Measurements from ENCODE around the gene RWDD4. TPM values are rescaled to one million over a fixed set of nuclear protein-coding genes. Genes with fewer than 3 reads are reported as not detected.

RWDD4 gene
- total RNA-seq, 2 donors from 2014 or later = 20.3 to 23.7 TPM

DNA sequence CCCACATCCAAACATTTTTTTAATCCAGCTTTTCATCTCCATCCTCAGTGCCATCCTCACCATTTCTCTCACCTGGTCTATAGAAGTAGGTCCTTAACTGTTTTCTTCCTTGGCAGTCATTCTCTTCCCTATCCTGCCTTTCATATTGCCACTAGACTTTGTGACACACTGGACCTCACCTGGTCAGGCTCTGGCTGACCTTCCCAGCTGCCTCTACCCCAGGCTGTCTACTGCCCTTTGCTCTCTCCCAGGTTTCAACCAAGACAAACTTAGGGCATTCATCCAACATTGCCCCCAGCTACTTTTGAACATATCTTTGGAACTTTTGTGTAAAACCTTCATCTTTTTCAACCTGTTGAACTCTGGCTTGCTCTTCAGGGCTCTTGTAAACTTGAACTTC is 39.9 kb upstream of the RWDD4 start:
- Mint-ChIP-seq H3K36me3 (ENCODE audit: low read depth) (peaks cover 83% of the 10 kb centered on the region), H3K4me1 (no peaks in the 10 kb centered on the region), H3K4me3 (no peak overlapping the region), H3K9me3 (no peaks in the 10 kb centered on the region), H3K27ac (no peak overlapping the region), H3K27me3 (ENCODE audit: insufficient read depth) (no peaks in the 10 kb centered on the region)
- peaks cover 15% of the 10 kb centered on the region for H3K9me3 ChIP-seq (ENCODE audit: control insufficient read depth, low read length)
- no peak overlapping the region for H3K9ac ChIP-seq (ENCODE audit: extremely low read depth, low read length, poor library complexity, severe bottlenecking)
- no peaks in the 10 kb centered on the region for H3K4me1 ChIP-seq (ENCODE audit: control insufficient read depth, insufficient read depth, low read length)
- no peak overlapping the region for H3K27ac ChIP-seq (ENCODE audit: low read depth, low read length)
- H3K27me3 ChIP-seq (ENCODE audit: control insufficient read depth, insufficient read depth, low read length, poor library complexity, severe bottlenecking) = no peaks in the 10 kb centered on the region
- peaks cover 96% of the 10 kb centered on the region for H3K36me3 ChIP-seq (ENCODE audit: control insufficient read depth, insufficient read depth, low read length)
- no peak overlapping the region for H3K4me3 ChIP-seq (ENCODE audit: low read length)
- no peak for DNase-seq
- TF ChIP-seq, protein P1, sequence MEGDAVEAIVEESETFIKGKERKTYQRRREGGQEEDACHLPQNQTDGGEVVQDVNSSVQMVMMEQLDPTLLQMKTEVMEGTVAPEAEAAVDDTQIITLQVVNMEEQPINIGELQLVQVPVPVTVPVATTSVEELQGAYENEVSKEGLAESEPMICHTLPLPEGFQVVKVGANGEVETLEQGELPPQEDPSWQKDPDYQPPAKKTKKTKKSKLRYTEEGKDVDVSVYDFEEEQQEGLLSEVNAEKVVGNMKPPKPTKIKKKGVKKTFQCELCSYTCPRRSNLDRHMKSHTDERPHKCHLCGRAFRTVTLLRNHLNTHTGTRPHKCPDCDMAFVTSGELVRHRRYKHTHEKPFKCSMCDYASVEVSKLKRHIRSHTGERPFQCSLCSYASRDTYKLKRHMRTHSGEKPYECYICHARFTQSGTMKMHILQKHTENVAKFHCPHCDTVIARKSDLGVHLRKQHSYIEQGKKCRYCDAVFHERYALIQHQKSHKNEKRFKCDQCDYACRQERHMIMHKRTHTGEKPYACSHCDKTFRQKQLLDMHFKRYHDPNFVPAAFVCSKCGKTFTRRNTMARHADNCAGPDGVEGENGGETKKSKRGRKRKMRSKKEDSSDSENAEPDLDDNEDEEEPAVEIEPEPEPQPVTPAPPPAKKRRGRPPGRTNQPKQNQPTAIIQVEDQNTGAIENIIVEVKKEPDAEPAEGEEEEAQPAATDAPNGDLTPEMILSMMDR (conservative IDR thresholded peaks at IDR 0.05) = no peak

DNA sequence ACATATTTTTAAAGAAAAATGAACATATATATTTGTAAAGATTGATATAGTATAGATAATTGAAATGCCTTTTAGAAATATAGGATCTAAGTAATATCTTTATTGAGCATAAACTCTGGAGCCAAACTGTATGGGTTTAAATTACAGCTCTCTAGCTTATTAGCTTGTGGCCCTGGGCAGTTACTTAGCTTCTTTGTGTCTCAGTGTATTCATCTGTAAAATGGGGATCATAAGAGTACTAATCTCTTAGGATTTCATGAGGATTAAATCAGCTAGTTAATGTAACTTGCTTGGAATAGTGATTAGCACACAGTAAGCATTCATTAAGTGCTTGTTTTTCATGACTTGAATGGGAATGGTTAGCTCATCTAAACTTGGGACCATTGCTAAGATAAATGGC is 32.9 kb upstream of the RWDD4 start:
- no peak for DNase-seq
- TF ChIP-seq, protein P1 (conservative IDR thresholded peaks at IDR 0.05) = no peak
- H3K36me3 Mint-ChIP-seq (ENCODE audit: low read depth) = peaks cover 54% of the 10 kb centered on the region
- H3K36me3 ChIP-seq (ENCODE audit: control insufficient read depth, insufficient read depth, low read length) = peaks cover 79% of the 10 kb centered on the region
- H3K9me3 Mint-ChIP-seq = no peaks in the 10 kb centered on the region
- H3K4me1 ChIP-seq (ENCODE audit: control insufficient read depth, insufficient read depth, low read length) = no peaks in the 10 kb centered on the region
- H3K27me3 ChIP-seq (ENCODE audit: control insufficient read depth, insufficient read depth, low read length, poor library complexity, severe bottlenecking) = no peaks in the 10 kb centered on the region
- H3K27ac Mint-ChIP-seq = no peak overlapping the region
- no peak overlapping the region for H3K9ac ChIP-seq (ENCODE audit: extremely low read depth, low read length, poor library complexity, severe bottlenecking)
- H3K27ac ChIP-seq (ENCODE audit: low read depth, low read length) = no peak overlapping the region
- no peaks in the 10 kb centered on the region for H3K4me1 Mint-ChIP-seq
- H3K27me3 Mint-ChIP-seq (ENCODE audit: insufficient read depth) = no peaks in the 10 kb centered on the region
- no peak overlapping the region for H3K4me3 ChIP-seq (ENCODE audit: low read length)
- no peak overlapping the region for H3K4me3 Mint-ChIP-seq
- H3K9me3 ChIP-seq (ENCODE audit: control insufficient read depth, low read length) = no peaks in the 10 kb centered on the region

DNA sequence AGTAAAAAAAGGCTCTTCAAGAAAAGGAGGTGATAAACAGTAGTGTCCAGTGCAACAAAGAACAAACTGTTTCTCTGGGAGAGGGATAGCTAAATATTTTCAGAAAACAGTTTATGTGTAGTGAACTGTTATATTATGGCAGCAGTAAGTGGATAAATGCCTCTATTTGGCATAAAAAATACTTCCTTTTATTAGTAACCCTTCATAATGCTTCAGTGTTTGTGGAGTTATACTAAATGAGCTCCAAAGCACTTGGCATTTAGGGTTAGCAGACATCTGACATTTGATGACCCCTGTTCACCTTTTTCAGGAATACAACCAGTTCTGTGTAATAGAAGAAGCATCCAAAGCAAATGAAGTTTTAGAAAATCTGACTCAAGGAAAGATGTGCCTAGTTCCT is 32.0 kb upstream of the RWDD4 start:
- Mint-ChIP-seq H3K27ac (no peak overlapping the region), H3K4me3 (no peak overlapping the region)

More for the DNA sequence above, 32.0 kb upstream of the RWDD4 start:
- no peaks in the 10 kb centered on the region for H3K27me3 Mint-ChIP-seq (ENCODE audit: insufficient read depth)
- H3K4me3 ChIP-seq (ENCODE audit: low read length) = no peak overlapping the region
- no peaks in the 10 kb centered on the region for H3K4me1 ChIP-seq (ENCODE audit: control insufficient read depth, insufficient read depth, low read length)
- H3K27ac ChIP-seq (ENCODE audit: low read depth, low read length) = no peak overlapping the region
- H3K27me3 ChIP-seq (ENCODE audit: control insufficient read depth, insufficient read depth, low read length, poor library complexity, severe bottlenecking) = no peaks in the 10 kb centered on the region
- no peak for DNase-seq
- H3K36me3 ChIP-seq (ENCODE audit: control insufficient read depth, insufficient read depth, low read length) = peaks cover 77% of the 10 kb centered on the region
- no peak overlapping the region for H3K9ac ChIP-seq (ENCODE audit: extremely low read depth, low read length, poor library complexity, severe bottlenecking)
- H3K4me1 Mint-ChIP-seq = no peaks in the 10 kb centered on the region
- H3K9me3 ChIP-seq (ENCODE audit: control insufficient read depth, low read length) = no peaks in the 10 kb centered on the region
- H3K9me3 Mint-ChIP-seq = no peaks in the 10 kb centered on the region
- H3K36me3 Mint-ChIP-seq (ENCODE audit: low read depth) = peaks cover 52% of the 10 kb centered on the region
- TF ChIP-seq, protein P1 (conservative IDR thresholded peaks at IDR 0.05) = no peak

Data from endodermal cell (in vitro differentiated cells).